ENCODE results near the gene PPIE.

PPIE gene

GRCh38 chr1:39704757-39705156, 33.9 kb upstream of the PPIE start:
- TF ChIP-seq ZNF70 (CRISPR knock-in tag; IDR thresholded peaks at IDR 0.05): no peak
- TF ChIP-seq CREB5 (CRISPR knock-in tag; IDR thresholded peaks at IDR 0.05; ENCODE audit: low read depth): no peak
- no peak for TF ChIP-seq ZC3H10 (CRISPR knock-in tag; IDR thresholded peaks at IDR 0.05)
- TF ChIP-seq BACH2 (CRISPR knock-in tag; IDR thresholded peaks at IDR 0.05; ENCODE audit: borderline replicate concordance): no peak
- no peak for ATAC-seq

- no peak for ATAC-seq
Measured at GRCh38 chr1:39707506-39707905, 31.2 kb upstream of the PPIE start.

GRCh38 chr1:39711104-39711965, 27.3 kb upstream of the PPIE start:
- ATAC-seq: no peak
- TF ChIP-seq TSHZ2 (CRISPR knock-in tag; IDR thresholded peaks at IDR 0.05) (no peak), GLIS3 (CRISPR knock-in tag; IDR thresholded peaks at IDR 0.05) (no peak), CREB5 (CRISPR knock-in tag; IDR thresholded peaks at IDR 0.05; ENCODE audit: low read depth) (no peak), RARB (CRISPR knock-in tag; IDR thresholded peaks at IDR 0.05) (no peak), ARNTL (CRISPR knock-in tag; IDR thresholded peaks at IDR 0.05; ENCODE audit: borderline replicate concordance, low read depth) (no peak), ZNF8 (CRISPR knock-in tag; IDR thresholded peaks at IDR 0.05) (no peak), OSR1 (CRISPR knock-in tag; IDR thresholded peaks at IDR 0.05) (no peak), PATZ1 (CRISPR knock-in tag; IDR thresholded peaks at IDR 0.05; ENCODE audit: borderline replicate concordance) (no peak), ZNF70 (CRISPR knock-in tag; IDR thresholded peaks at IDR 0.05) (no peak), ZFP30 (CRISPR knock-in tag; IDR thresholded peaks at IDR 0.05) (no peak), CSDC2 (CRISPR knock-in tag; IDR thresholded peaks at IDR 0.05) (no peak), ZFP3 (CRISPR knock-in tag; IDR thresholded peaks at IDR 0.05) (no peak), SNAI2 (CRISPR knock-in tag; IDR thresholded peaks at IDR 0.05) (no peak), CSRNP3 (CRISPR knock-in tag; IDR thresholded peaks at IDR 0.05) (no peak), ISL1 (CRISPR knock-in tag; IDR thresholded peaks at IDR 0.05) (no peak), ZC3H10 (CRISPR knock-in tag; IDR thresholded peaks at IDR 0.05) (no peak), ZNF565 (CRISPR knock-in tag; conservative IDR thresholded peaks at IDR 0.05; ENCODE audit: low read depth) (no peak)

More at GRCh38 chr1:39707506-39707905, 31.2 kb upstream of the PPIE start:
- TF ChIP-seq SNAI2 (CRISPR knock-in tag; IDR thresholded peaks at IDR 0.05): no peak
- TF ChIP-seq BACH2 (CRISPR knock-in tag; IDR thresholded peaks at IDR 0.05; ENCODE audit: borderline replicate concordance): no peak
- TF ChIP-seq ZC3H10 (CRISPR knock-in tag; IDR thresholded peaks at IDR 0.05): no peak
- no peak for TF ChIP-seq TOX (CRISPR knock-in tag; IDR thresholded peaks at IDR 0.05; ENCODE audit: borderline replicate concordance)
- TF ChIP-seq GLIS3 (CRISPR knock-in tag; IDR thresholded peaks at IDR 0.05): no peak
- TF ChIP-seq RARB (CRISPR knock-in tag; IDR thresholded peaks at IDR 0.05): no peak
- no peak for TF ChIP-seq TCF4 (CRISPR knock-in tag; IDR thresholded peaks at IDR 0.05; ENCODE audit: borderline replicate concordance)
- TF ChIP-seq PPARA (CRISPR knock-in tag; IDR thresholded peaks at IDR 0.05; ENCODE audit: borderline replicate concordance): no peak
- TF ChIP-seq ZNF70 (CRISPR knock-in tag; IDR thresholded peaks at IDR 0.05): no peak
